ENCODE data around the gene NEK6.

- no peak for TF ChIP-seq CTCF (IDR thresholded peaks at IDR 0.05)
- TF ChIP-seq POLR2A (IDR thresholded peaks at IDR 0.05), result no peak
Measured at GRCh38 chr9:124330011-124330697, 72.4 kb downstream of the NEK6 start.

All from testis (tissue), 2 donors.